ENCODE measurements around the gene DFFB. TPM values are rescaled to one million over a fixed set of nuclear protein-coding genes. Genes with fewer than 3 reads are reported as not detected.

The DFFB gene
- total and polyA plus RNA-seq, 4 donors: 5.1 to 12.1 (median 5.8) TPM

- Histone ChIP-seq H3K27me3 (ENCODE audit: control insufficient read depth in 3 of 3, insufficient read depth in 3 of 3, low read length in 2 of 3) (no peaks in the 10 kb centered on the region), H3K27ac (ENCODE audit: low read depth in 1 of 2, low read length in 1 of 2) (no peak overlapping the region), H3K4me1 (ENCODE audit: control insufficient read depth in 5 of 5, insufficient read depth in 5 of 5, low read length in 5 of 5) (no peaks in the 10 kb centered on the region), H3K36me3 (ENCODE audit: control insufficient read depth in 4 of 4, insufficient read depth in 4 of 4, low read length in 4 of 4) (peaks cover 5 to 55% (median 16%) of the 10 kb centered on the region in 4 donors), H3K9me3 (ENCODE audit: control insufficient read depth in 4 of 4, insufficient read depth in 3 of 4, low read length in 3 of 4) (no peaks in the 10 kb centered on the region), H3K4me3 (no peak overlapping the region), H3K9ac (ENCODE audit: insufficient read depth in 1 of 2, low read length in 2 of 2) (no peak overlapping the region)
- ATAC-seq (ENCODE audit: insufficient read depth, low FRiP score): no peak
- no peak for TF ChIP-seq CTCF (IDR thresholded peaks at IDR 0.05; ENCODE audit: control extremely low read depth, extremely low read depth)
- no peak for DNase-seq
- WGBS, 2 donors: 90 to 91% methylated on average over 15 of the region's 15 CpGs
Measured at GRCh38 chr1:3821908-3822307, 35.4 kb upstream of the DFFB start.

- Histone ChIP-seq H3K27me3 (ENCODE audit: control insufficient read depth in 3 of 3, insufficient read depth in 3 of 3, low read length in 2 of 3) (no peaks in the 10 kb centered on the region), H3K27ac (ENCODE audit: low read depth in 1 of 2, low read length in 1 of 2) (no peak overlapping the region), H3K9ac (ENCODE audit: insufficient read depth in 1 of 2, low read length in 2 of 2) (no peak overlapping the region), H3K4me1 (ENCODE audit: control insufficient read depth in 5 of 5, insufficient read depth in 5 of 5, low read length in 5 of 5) (no peaks in the 10 kb centered on the region), H3K9me3 (ENCODE audit: control insufficient read depth in 4 of 4, insufficient read depth in 3 of 4, low read length in 3 of 4) (no peaks in the 10 kb centered on the region), H3K4me3 (no peak overlapping the region), H3K36me3 (ENCODE audit: control insufficient read depth in 4 of 4, insufficient read depth in 4 of 4, low read length in 4 of 4) (peaks cover 5 to 55% (median 16%) of the 10 kb centered on the region in 4 donors)
- no peak for DNase-seq
- ATAC-seq (ENCODE audit: insufficient read depth, low FRiP score): no peak
- 77 to 89% methylated on average over 16 of the region's 16 CpGs for WGBS, 2 donors
- TF ChIP-seq CTCF (IDR thresholded peaks at IDR 0.05; ENCODE audit: control extremely low read depth, extremely low read depth): no peak
Measured at GRCh38 chr1:3822421-3822820, 34.9 kb upstream of the DFFB start.

GRCh38 chr1:3824650-3825049, 32.6 kb upstream of the DFFB start:
- Histone ChIP-seq H3K36me3 (ENCODE audit: control insufficient read depth in 4 of 4, insufficient read depth in 4 of 4, low read length in 4 of 4) (peaks cover 15 to 66% (median 26%) of the 10 kb centered on the region in 4 donors), H3K9ac (ENCODE audit: insufficient read depth in 1 of 2, low read length in 2 of 2) (no peak overlapping the region), H3K9me3 (ENCODE audit: control insufficient read depth in 4 of 4, insufficient read depth in 3 of 4, low read length in 3 of 4) (no peaks in the 10 kb centered on the region), H3K27ac (ENCODE audit: low read depth in 1 of 2, low read length in 1 of 2) (no peak overlapping the region), H3K4me1 (ENCODE audit: control insufficient read depth in 5 of 5, insufficient read depth in 5 of 5, low read length in 5 of 5) (no peaks in the 10 kb centered on the region), H3K4me3 (no peak overlapping the region), H3K27me3 (ENCODE audit: control insufficient read depth in 3 of 3, insufficient read depth in 3 of 3, low read length in 2 of 3) (no peaks in the 10 kb centered on the region)
- 78 to 99% methylated on average over 8 of the region's 8 CpGs for WGBS, 2 donors
- ATAC-seq (ENCODE audit: insufficient read depth, low FRiP score) (no peak), DNase-seq (no peak)
- no peak for TF ChIP-seq CTCF (IDR thresholded peaks at IDR 0.05; ENCODE audit: control extremely low read depth, extremely low read depth)

- no peak for DNase-seq
- H3K9ac ChIP-seq (ENCODE audit: insufficient read depth in 1 of 2, low read length in 2 of 2): no peak overlapping the region
- peaks cover 15 to 71% (median 26%) of the 10 kb centered on the region in 4 donors for H3K36me3 ChIP-seq (ENCODE audit: control insufficient read depth in 4 of 4, insufficient read depth in 4 of 4, low read length in 4 of 4)
- no peak for TF ChIP-seq CTCF (IDR thresholded peaks at IDR 0.05; ENCODE audit: control extremely low read depth, extremely low read depth)
- 86 to 90% methylated on average over 15 of the region's 15 CpGs for WGBS, 2 donors
- no peak overlapping the region for H3K4me3 ChIP-seq
- no peaks in the 10 kb centered on the region for H3K4me1 ChIP-seq (ENCODE audit: control insufficient read depth in 5 of 5, insufficient read depth in 5 of 5, low read length in 5 of 5)
- no peaks in the 10 kb centered on the region for H3K9me3 ChIP-seq (ENCODE audit: control insufficient read depth in 4 of 4, insufficient read depth in 3 of 4, low read length in 3 of 4)
- no peak for ATAC-seq (ENCODE audit: insufficient read depth, low FRiP score)
- H3K27me3 ChIP-seq (ENCODE audit: control insufficient read depth in 3 of 3, insufficient read depth in 3 of 3, low read length in 2 of 3): no peaks in the 10 kb centered on the region
- no peak overlapping the region for H3K27ac ChIP-seq (ENCODE audit: low read depth in 1 of 2, low read length in 1 of 2)
Measured at GRCh38 chr1:3825356-3825755, 31.9 kb upstream of the DFFB start.

All from lung (tissue), 12 donors.